ENCODE data around the gene NHP2. TPM values are rescaled to one million over a fixed set of nuclear protein-coding genes. Genes with fewer than 3 reads are reported as not detected.

NHP2 gene
- total RNA-seq, 2 donors from 2014 or later, result 56.9 to 63.9 TPM

DNA sequence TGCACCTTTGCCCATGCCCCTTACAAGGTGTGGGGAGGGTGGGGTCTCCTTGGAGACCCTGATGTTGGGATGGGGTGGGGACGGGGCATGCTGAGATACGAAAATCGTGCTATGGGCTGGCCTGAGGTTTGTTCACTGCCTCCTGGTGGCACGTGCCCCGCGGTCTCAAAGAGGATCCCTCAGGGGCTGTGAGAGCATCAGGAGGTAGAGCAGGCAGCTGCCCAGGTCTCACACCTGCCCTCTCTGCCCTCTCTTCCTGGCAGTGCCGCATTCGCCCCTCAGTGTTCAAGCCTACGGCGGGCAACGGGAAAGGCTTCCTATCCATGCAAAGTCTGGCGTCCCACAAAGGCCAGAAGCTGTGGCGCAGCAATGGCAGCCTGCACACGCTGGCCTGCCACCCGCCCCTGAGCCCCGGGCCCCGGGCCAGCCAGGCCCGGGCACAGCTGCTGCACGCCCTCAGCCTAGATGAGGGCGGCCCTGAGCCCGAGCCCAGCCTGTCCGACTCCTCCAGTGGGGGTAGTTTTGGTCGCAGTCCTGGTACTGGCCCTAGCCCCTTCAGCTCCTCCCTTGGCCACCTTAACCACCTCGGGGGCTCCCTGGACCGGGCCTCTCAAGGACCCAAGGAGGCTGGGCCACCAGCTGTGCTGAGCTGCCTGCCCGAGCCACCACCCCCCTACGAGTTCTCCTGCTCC lies 33.6 kb downstream of the NHP2 start:
- no peak for ATAC-seq
- no peak for DNase-seq
- intact Hi-C loops (cut with DNase I, micrococcal nuclease), result no loop called here

GRCh38 chr5:178117923-178118701 lies 35.6 kb downstream of the NHP2 start:
- no peak for ATAC-seq
- DNase-seq, result no peak
- intact Hi-C loops (cut with DNase I, micrococcal nuclease), result no loop called here

- intact Hi-C loops (cut with DNase I, micrococcal nuclease), result no loop called here
- ATAC-seq, result no peak
- peak in 1 of 2 donors; percentile 52 for DNase-seq
These were observed 37.4 kb downstream of the NHP2 start for GRCh38 chr5:178116143-178116885.

DNA sequence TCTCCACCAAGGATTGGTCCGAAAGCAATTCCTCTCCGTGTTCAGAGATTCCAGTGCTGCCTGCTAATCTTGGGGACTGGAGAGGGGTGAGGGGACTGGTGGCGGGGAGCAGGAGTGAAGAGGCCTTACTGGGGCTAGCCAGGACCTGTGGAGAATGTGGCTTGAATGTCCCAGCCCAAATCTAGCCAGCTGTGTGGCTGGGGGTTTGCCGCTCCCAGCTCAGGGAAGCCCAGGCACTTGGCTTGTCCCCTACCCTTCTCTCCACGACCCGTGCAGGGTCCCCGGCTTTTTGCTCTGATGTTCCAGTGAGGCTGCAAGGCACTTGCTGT lies 37.9 kb downstream of the NHP2 start:
- intact Hi-C loops (cut with DNase I, micrococcal nuclease), result no loop called here

DNA sequence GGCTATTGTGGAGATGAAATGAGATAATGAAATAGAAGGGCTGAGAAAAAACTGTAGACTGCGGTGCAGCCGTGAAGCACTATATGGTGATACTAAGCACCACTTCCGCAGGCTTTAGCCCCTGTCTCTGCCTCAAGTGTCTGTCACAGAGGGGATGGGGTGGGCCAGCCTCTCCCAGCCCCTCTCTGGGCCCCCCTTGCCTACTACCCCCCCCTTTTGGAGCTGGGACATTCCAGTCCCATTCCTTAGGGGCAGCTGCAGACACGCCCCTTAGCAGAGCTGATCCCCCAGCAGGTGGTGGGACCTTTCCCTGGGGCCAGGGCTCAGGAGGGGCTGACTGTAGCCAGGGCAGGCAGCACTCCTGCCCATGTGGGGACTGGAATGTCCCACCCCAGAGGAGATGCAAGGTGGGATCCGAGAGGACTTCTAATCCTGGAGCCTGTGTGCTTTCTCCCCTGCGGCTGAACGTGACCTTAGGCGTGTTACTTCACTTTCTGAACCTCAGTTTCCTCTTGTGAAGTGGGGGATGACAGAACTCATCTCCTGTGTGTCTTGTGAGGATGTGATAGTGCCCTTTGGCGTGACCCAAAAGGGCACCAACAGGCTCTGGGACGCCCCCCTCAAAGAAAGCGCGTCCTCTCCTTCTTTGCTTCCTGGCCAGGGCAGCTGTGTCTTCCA lies 38.4 kb downstream of the NHP2 start:
- DNase-seq (no peak), ATAC-seq (no peak)
- intact Hi-C loops (cut with DNase I, micrococcal nuclease), result no loop called here

More for the DNA sequence above, 37.9 kb downstream of the NHP2 start:
- no peak for DNase-seq
- ATAC-seq, result no peak

- peak; percentile 73 for ATAC-seq
- peak in 1 of 2 donors; percentile 68 for DNase-seq
- intact Hi-C loops (cut with DNase I, micrococcal nuclease), result no loop called here
These were observed 39.2 kb downstream of the NHP2 start for GRCh38 chr5:178114325-178115135.

GRCh38 chr5:178113841-178114324 lies 39.8 kb downstream of the NHP2 start:
- intact Hi-C loops (cut with DNase I, micrococcal nuclease), result no loop called here
- DNase-seq, result no peak
- peak; percentile 39 for ATAC-seq

DNA sequence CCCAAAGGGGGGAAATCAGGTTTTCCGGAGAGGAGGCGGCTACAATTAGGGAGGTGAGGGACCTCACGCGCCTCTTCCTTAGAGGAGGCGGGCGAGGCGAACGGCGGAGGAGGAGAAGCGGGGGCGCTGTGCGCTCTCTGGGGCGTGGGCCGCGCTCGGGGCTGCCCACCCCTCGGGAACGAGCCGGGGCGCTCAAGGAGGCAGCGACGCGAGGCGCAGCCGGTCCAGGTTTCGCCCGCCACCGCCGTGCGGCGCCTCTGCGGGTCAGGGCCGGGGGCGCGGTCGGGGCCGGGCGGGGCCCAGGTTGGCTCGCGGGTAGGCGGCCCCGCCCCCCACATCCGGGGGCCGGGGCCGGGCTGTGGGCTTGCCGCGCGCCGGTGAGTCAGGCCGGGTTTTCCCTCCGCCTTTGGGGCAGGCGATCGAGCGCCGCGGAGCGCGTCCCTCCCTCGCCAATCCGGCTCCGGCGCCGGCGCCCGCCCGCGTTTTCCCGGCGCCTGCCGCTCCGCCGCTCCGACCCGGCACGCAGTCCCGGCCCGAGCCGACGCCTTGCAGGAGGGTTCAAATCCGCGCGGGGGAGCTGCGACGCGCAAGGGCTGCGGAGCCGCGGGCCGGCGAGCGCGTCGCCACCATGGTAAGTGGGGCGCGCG lies 40.4 kb downstream of the NHP2 start, which contains the start of gene N4BP3:
TSS of gene N4BP3 (plus strand) at position 392 of the 647 bp plus-strand sequence. CDS start 6,052 bp downstream, outside the sequence.
- DNase-seq (peak; percentile 64 to 83), ATAC-seq (peak; percentile 79)
- intact Hi-C loops (cut with DNase I, micrococcal nuclease), result no loop called here

- no peak for ATAC-seq
- intact Hi-C loops (cut with DNase I, micrococcal nuclease), result no loop called here
- DNase-seq, result no peak
These were observed 41.1 kb downstream of the NHP2 start for GRCh38 chr5:178112545-178112944.

GRCh38 chr5:178111925-178112324 lies 41.8 kb downstream of the NHP2 start:
- DNase-seq (no peak), ATAC-seq (no peak)
- intact Hi-C loops (cut with DNase I, micrococcal nuclease), result no loop called here

DNA sequence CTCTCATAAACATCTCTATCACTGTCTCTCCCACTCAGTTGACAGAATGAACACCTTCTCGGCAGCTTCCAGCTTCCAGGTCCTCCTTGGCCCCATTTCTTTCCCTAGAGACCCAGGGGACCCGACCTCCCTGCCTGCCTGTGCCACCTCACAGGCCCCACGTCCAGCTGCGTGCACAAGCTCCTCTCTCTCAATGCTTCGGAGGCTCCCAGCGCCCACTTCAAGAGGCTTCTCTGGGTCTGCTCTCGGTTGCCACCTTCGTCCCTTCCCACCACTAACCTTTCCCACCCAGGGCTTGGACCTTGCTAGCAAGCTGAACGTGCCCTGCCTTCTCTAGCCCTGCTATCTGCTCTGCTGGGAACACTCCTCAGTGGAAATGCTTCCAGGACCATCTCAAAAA lies 43.2 kb downstream of the NHP2 start:
- DNase-seq (no peak), ATAC-seq (no peak)
- intact Hi-C loops (cut with DNase I, micrococcal nuclease), result no loop called here

- DNase-seq (peak; percentile 68 to 80), ATAC-seq (peak; percentile 64)
- intact Hi-C loops (cut with DNase I, micrococcal nuclease), result no loop called here
These were observed 44.7 kb downstream of the NHP2 start for GRCh38 chr5:178108966-178109365.

DNA sequence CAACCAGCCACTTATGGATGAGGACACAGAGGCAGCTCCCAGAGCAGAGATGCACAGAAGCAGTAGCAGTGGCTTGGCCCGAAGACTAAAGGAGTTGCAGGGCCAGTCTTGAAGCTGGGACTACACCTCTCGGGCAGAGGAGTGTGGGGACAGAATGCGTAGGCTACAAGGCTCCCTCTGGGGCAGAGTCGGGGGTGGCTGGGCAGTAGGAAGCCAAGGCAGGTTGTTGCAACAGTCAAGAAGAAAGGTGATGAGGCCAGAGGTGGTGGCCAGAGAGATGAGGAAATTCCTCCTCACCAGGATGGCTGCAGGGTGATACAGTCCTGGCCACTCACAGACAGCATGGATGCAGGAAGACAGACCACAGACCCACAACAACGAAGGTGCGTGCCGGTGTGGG lies 45.2 kb downstream of the NHP2 start:
- DNase-seq (no peak), ATAC-seq (no peak)
- intact Hi-C loops (cut with DNase I, micrococcal nuclease), result no loop called here

DNA sequence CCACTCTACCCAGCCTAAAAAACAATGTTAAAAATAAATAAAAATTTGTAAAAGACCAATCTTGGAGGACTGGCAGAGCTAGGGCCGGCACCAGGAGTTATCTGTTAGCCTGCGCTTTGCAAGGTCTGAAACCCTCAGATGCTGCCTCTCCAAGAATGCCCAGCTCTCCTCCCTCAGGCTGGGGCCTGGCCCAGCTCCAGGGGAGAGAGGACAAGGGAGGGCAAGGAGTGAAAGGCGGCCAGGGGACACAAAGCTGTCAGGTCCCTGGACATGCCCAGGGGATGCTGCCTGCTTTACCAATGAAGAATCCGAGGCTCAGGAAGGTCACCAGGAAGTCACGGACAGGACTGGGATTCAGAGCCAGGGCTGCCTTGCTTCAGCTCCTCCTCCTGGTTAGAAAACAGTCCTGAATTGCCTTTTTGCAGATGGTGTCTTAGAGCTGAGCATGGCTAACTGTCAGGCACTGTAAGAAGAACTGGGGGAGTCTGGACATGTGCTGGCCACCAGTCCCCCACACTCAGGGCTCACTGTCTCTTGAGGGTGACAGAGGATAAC lies 45.9 kb downstream of the NHP2 start:
- no peak for DNase-seq
- intact Hi-C loops (cut with DNase I, micrococcal nuclease), result no loop called here
- ATAC-seq, result peak; percentile 20

- intact Hi-C loops (cut with DNase I, micrococcal nuclease), result no loop called here
- ATAC-seq, result no peak
These were observed 47.0 kb downstream of the NHP2 start for GRCh38 chr5:178106556-178107239.

DNA sequence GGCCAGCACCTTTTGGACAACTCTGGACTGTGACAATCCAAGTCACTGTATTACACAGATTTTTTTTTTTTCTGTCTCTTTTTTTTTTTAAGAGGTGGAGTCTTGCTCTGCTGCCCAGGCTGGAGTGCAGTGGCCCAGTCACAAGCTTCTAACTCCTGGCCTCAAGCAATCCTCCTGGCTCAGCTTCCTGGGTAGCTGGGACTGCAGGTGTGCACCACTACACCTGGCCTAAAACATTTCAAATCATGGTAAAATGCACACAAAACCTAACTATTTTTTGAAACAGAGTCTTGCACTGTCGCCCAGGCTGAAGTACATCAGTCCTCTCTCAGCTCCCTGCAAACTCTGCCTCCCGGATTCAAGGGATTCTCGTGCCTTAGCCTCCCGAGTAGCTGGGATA lies 47.6 kb downstream of the NHP2 start:
- DNase-seq, result no peak
- intact Hi-C loops (cut with DNase I, micrococcal nuclease), result no loop called here
- ATAC-seq, result no peak

More at GRCh38 chr5:178106556-178107239, 47.0 kb downstream of the NHP2 start:
- no peak for DNase-seq

DNA sequence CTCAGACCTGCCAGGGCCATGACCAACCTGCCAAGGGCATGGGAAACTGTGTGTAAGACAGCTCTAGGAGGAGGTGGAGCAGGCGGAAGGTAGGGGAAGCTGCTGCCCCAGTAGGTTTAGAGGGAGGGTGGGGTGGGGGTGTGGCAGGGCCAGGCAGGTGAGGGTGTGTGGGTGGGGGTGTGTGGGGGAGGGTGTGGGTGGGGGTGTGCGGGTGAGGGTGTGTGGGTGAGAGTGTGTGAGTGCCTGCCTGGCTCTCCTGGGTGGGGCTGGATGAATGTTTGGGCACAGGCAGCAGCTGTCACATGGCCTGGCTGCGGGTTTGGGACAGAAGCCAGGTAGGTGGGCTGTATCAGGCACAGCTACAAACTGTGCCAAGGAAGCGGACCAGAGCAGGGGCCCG lies 49.2 kb downstream of the NHP2 start:
- peak; percentile 75 to 81 for DNase-seq
- intact Hi-C loops (cut with DNase I, micrococcal nuclease), result no loop called here
- peak; percentile 79 for ATAC-seq

All from left colon (tissue), 2 donors.